HG02870 (cell line): ENCODE data around the gene PLCL2.

ENCODE experiments used
- ATAC-seq: cut with Tn5 transposase; IDR thresholded peaks from one replicate; pipeline ENCODE4 v1.9.1; 2021; ENCODE audit warnings: mild to moderate bottlenecking, moderate library complexity; ENCODE audit not compliant: unreplicated experiment

Gene PLCL2

GRCh38 chr3:17003457-17003856 lies 118.7 kb downstream of the PLCL2 start:
- no peak for ATAC-seq

GRCh38 chr3:17006132-17006852 lies 121.5 kb downstream of the PLCL2 start:
- no peak for ATAC-seq

- ATAC-seq: no peak
Observed at GRCh38 chr3:17007284-17007683, 122.5 kb downstream of the PLCL2 start.

GRCh38 chr3:17009826-17010225 lies 125.1 kb downstream of the PLCL2 start:
- ATAC-seq: no peak

- ATAC-seq: no peak
Observed at GRCh38 chr3:17011728-17012338, 127.1 kb downstream of the PLCL2 start.

- peak; percentile 7 for ATAC-seq
Observed at GRCh38 chr3:17013050-17013449, 128.3 kb downstream of the PLCL2 start.

- ATAC-seq: peak; percentile 76
Observed at GRCh38 chr3:17013571-17013970, 128.8 kb downstream of the PLCL2 start.

- no peak for ATAC-seq
Observed at GRCh38 chr3:17014284-17014683, 129.5 kb downstream of the PLCL2 start.

- no peak for ATAC-seq
Observed at GRCh38 chr3:17014709-17015108, 130.0 kb downstream of the PLCL2 start.

GRCh38 chr3:17021614-17022013 lies 136.9 kb downstream of the PLCL2 start:
- no peak for ATAC-seq

- peak; percentile 97 for ATAC-seq
Observed at GRCh38 chr3:17023006-17023664, 138.4 kb downstream of the PLCL2 start.

GRCh38 chr3:17025594-17026139 lies 140.9 kb downstream of the PLCL2 start:
- ATAC-seq: no peak

- ATAC-seq: no peak
Observed at GRCh38 chr3:17027318-17027717, 142.6 kb downstream of the PLCL2 start.

GRCh38 chr3:17028363-17028762 lies 143.6 kb downstream of the PLCL2 start:
- ATAC-seq: no peak

- ATAC-seq: no peak
Observed at GRCh38 chr3:17030438-17030837, 145.7 kb downstream of the PLCL2 start.

GRCh38 chr3:17030956-17031652 lies 146.3 kb downstream of the PLCL2 start:
- ATAC-seq: no peak

- no peak for ATAC-seq
Observed at GRCh38 chr3:17032407-17033034, 147.8 kb downstream of the PLCL2 start.

GRCh38 chr3:17033516-17034168 lies 148.9 kb downstream of the PLCL2 start:
- no peak for ATAC-seq

GRCh38 chr3:17035033-17035432 lies 150.3 kb downstream of the PLCL2 start:
- ATAC-seq: no peak

- ATAC-seq: no peak
Observed at GRCh38 chr3:17035966-17036365, 151.2 kb downstream of the PLCL2 start.
